ENCODE results near the gene CBX8. TPM values are rescaled to one million over a fixed set of nuclear protein-coding genes. Genes with fewer than 3 reads are reported as not detected.

Gene CBX8
- polyA plus RNA-seq, 2 of the 4 experiments (the other 2 are of a cell fraction) = 1.5 to 13.1 TPM

DNA sequence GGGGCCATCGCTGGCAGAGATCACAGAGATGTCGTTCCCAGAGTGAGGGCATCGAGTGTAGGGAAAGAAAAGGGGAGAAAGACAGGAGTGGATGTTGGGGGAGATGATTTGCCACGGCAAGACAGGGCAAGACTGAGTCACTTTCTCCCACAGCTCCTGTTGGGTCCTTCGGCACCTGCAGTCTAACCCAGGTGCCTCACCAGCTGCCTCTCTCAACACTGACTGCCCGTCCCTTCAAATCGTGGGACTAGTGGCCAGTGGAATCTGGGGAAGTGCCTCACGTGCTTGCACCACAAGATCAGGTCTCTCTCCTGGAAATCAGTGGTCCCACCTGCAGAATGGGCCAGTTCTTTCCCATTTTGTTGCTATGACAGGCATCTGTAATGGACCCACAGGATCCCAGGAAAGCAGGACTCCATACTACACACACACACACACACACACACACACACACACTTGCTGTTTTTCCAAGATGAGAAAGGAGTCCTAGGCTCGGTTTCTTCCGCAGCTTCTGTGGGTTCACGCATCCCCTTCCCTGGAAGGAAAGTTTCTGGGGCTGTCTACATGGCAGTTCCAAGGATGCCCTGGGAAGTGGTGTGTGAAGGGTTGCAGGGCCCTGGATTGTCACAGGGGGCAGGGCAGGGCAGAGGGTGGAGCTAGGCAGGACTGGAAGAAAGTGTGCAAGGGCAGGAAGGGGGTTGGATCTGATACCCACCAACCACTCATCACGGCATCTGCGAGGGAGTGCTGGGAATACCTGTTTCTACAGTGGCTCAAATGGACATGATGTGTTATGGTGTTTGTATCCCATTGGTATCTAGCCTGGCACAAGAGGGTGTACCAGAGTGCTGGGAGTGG is 10.2 kb upstream of the CBX8 start:
- ChIA-PET POLR2A (interaction anchor here (6.6 kb wide), 1 partner anchor 10 kb away, joined by 58 read pairs; the partner anchor contains the start of gene CBX8), CTCF (interaction anchor here (1.4 to 39.8 kb wide), 15 partner anchors 1 to 210 kb away, joined by 4 to 1281 read pairs (median 12); partner anchors contain the start of genes CBX4 and CBX8)
- Histone ChIP-seq H3K4me2 (no peak overlapping the region), H3K27ac (no peak overlapping the region), H3K9me3 (no peaks in the 10 kb centered on the region), H3K4me1 (peaks cover 25% of the 10 kb centered on the region), H3K4me3 (no peak overlapping the region)
- ATAC-seq = no peak
- WGBS (ENCODE audit: missing lambda C conversion rate) = 70% methylated on average over 13 of the region's 13 CpGs
- no peak for DNase-seq (ENCODE audit: low read depth in 1 of 2, low spot score in 1 of 2)
- FAIRE-seq = no peak
- TF ChIP-seq HEYL (CRISPR knock-in tag; IDR thresholded peaks at IDR 0.05) (no peak), GATA3 (IDR thresholded peaks at IDR 0.05; ENCODE audit: borderline replicate concordance) (no peak), CHD2 (IDR thresholded peaks at IDR 0.05; ENCODE audit: low read length, partially characterized antibody) (no peak), FOSB (CRISPR knock-in tag; IDR thresholded peaks at IDR 0.05) (no peak), TFCP2L1 (CRISPR knock-in tag; IDR thresholded peaks at IDR 0.05) (no peak), ZFP36 (IDR thresholded peaks at IDR 0.05; ENCODE audit: borderline replicate concordance, partially characterized antibody) (no peak), ZC3H11A (IDR thresholded peaks at IDR 0.05) (no peak), CBX2 (IDR thresholded peaks at IDR 0.05; ENCODE audit: borderline replicate concordance, low read depth) (no peak), PHF8 (IDR thresholded peaks at IDR 0.05; ENCODE audit: borderline replicate concordance, low read depth) (no peak), KDM1A (IDR thresholded peaks at IDR 0.05; ENCODE audit: low read depth) (no peak), POLR2AphosphoS2 (conservative IDR thresholded peaks at IDR 0.05; ENCODE audit: low read length) (no peak), MYC (IDR thresholded peaks at IDR 0.05; ENCODE audit: borderline replicate concordance, low read length) (no peak), CTCF (IDR thresholded peaks at IDR 0.05) (no peak)
- TF ChIP-seq, protein P1, sequence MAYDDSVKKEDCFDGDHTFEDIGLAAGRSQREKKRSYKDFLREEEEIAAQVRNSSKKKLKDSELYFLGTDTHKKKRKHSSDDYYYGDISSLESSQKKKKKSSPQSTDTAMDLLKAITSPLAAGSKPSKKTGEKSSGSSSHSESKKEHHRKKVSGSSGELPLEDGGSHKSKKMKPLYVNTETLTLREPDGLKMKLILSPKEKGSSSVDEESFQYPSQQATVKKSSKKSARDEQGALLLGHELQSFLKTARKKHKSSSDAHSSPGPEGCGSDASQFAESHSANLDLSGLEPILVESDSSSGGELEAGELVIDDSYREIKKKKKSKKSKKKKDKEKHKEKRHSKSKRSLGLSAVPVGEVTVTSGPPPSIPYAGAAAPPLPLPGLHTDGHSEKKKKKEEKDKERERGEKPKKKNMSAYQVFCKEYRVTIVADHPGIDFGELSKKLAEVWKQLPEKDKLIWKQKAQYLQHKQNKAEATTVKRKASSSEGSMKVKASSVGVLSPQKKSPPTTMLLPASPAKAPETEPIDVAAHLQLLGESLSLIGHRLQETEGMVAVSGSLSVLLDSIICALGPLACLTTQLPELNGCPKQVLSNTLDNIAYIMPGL (CRISPR knock-in tag; IDR thresholded peaks at IDR 0.05; ENCODE audit: borderline replicate concordance) = no peak

- FAIRE-seq = no peak
- CTCF ChIA-PET = interaction anchor here (1.4 to 39.8 kb wide), 6 partner anchors 2 to 169 kb away, joined by 4 to 1281 read pairs (median 182); partner anchors contain the start of genes CBX4 and CBX8
Measured at GRCh38 chr17:79806446-79806760, 9.5 kb upstream of the CBX8 start.

More at GRCh38 chr17:79806446-79806760, 9.5 kb upstream of the CBX8 start:
- no peak overlapping the region for H3K4me2 ChIP-seq
- POLR2A ChIA-PET = no interaction called here
- 69% methylated on average over 4 of the region's 4 CpGs for WGBS (ENCODE audit: missing lambda C conversion rate)
- H3K27ac ChIP-seq = no peak overlapping the region
- DNase-seq (ENCODE audit: low read depth in 1 of 2, low spot score in 1 of 2) = no peak
- H3K4me3 ChIP-seq = no peak overlapping the region
- H3K4me1 ChIP-seq = peaks cover 20% of the 10 kb centered on the region
- ATAC-seq = no peak
- H3K9me3 ChIP-seq = no peaks in the 10 kb centered on the region
- TF ChIP-seq CBX2 (IDR thresholded peaks at IDR 0.05; ENCODE audit: borderline replicate concordance, low read depth) (no peak), NPAS2 (CRISPR knock-in tag; IDR thresholded peaks at IDR 0.05; ENCODE audit: borderline replicate concordance) (no peak), JUN (IDR thresholded peaks at IDR 0.05) (no peak), ESRRA (IDR thresholded peaks at IDR 0.05; ENCODE audit: borderline replicate concordance, low read length) (no peak), USF2 (IDR thresholded peaks at IDR 0.05) (no peak), MYC (IDR thresholded peaks at IDR 0.05; ENCODE audit: borderline replicate concordance, low read length) (no peak), KDM1A (IDR thresholded peaks at IDR 0.05; ENCODE audit: low read depth) (no peak), MAZ (IDR thresholded peaks at IDR 0.05; ENCODE audit: borderline replicate concordance, low read depth, low read length) (no peak), CHD2 (IDR thresholded peaks at IDR 0.05; ENCODE audit: low read length, partially characterized antibody) (no peak), FOSL2 (IDR thresholded peaks at IDR 0.05) (no peak), FOSL2 (CRISPR knock-in tag; IDR thresholded peaks at IDR 0.05) (no peak), POLR2AphosphoS2 (conservative IDR thresholded peaks at IDR 0.05; ENCODE audit: low read length) (no peak), HOXB5 (CRISPR knock-in tag; IDR thresholded peaks at IDR 0.05) (no peak), CHD4 (IDR thresholded peaks at IDR 0.05; ENCODE audit: borderline replicate concordance) (no peak), FOSB (CRISPR knock-in tag; IDR thresholded peaks at IDR 0.05) (no peak), ZFP36 (IDR thresholded peaks at IDR 0.05; ENCODE audit: borderline replicate concordance, partially characterized antibody) (no peak)
- TF ChIP-seq, protein P1 (CRISPR knock-in tag; IDR thresholded peaks at IDR 0.05; ENCODE audit: borderline replicate concordance) = no peak
